Naive thymus-derived CD4-positive, alpha-beta T cell (primary cell): ENCODE data around the gene DBF4. TPM values are rescaled to one million over a fixed set of nuclear protein-coding genes. Genes with fewer than 3 reads are reported as not detected.
"Not testable (repeated sequence)": the region's sequence is repeated elsewhere in the genome, so short reads cannot be mapped to it uniquely, and the experiment has no call there.

Experiments used
- ATAC-seq: fragments of 150-1000 bp; cut with Tn5 transposase; 2 replicates; pipeline ENCODE4 v1.10.0; 2021; ENCODE audit warnings: mild to moderate bottlenecking, moderate library complexity
- CTCF ChIA-PET: fragments of 350-600 bp; sonication (Branson Sonifier 250); formaldehyde crosslinking; loops from one replicate; lab custom pipeline; 2021; ENCODE audit warnings: antibody characterized with exemption; lab: Charles Lee
- POLR2A ChIA-PET: fragments of 350-600 bp; sonication (Branson Sonifier 250); formaldehyde crosslinking; loops from one replicate; lab custom pipeline; 2021; ENCODE audit warnings: antibody characterized with exemption, inconsistent platforms; lab: Charles Lee
- DNase-seq, 9 donors: peaks; one replicate each; pipeline versions ENCODE4 v3.0.0 to v3.0.0-alpha.2; 2020 to 2022; ENCODE audit warnings: mixed read lengths in 1 of 9
- H3K27ac ChIP-seq: one replicate; pipeline ENCODE4 v1.7.0; 2013; ENCODE audit warnings: mild to moderate bottlenecking, low read depth, low read length, moderate library complexity
- H3K27me3 ChIP-seq, 2 donors: one replicate each; pipeline ENCODE4 v1.7.0; 2013; ENCODE audit warnings: low read length in 2 of 2, mild to moderate bottlenecking in 2 of 2, moderate library complexity in 2 of 2; ENCODE audit not compliant: control insufficient read depth in 2 of 2, insufficient read depth in 2 of 2
- H3K36me3 ChIP-seq, 3 experiments: 1 replicate in 2 of 3; 2 replicates in 1 of 3; pipeline ENCODE4 v1.7.0; 2013; ENCODE audit warnings: low read length in 3 of 3, mild to moderate bottlenecking in 3 of 3, moderate library complexity in 1 of 3; ENCODE audit not compliant: insufficient read depth in 3 of 3, control insufficient read depth in 2 of 3
- H3K4me1 ChIP-seq, 2 donors: one replicate each; pipeline ENCODE4 v1.7.0; 2013; ENCODE audit warnings: low read length in 2 of 2, mild to moderate bottlenecking in 2 of 2, moderate library complexity in 1 of 2; ENCODE audit not compliant: control insufficient read depth in 2 of 2, insufficient read depth in 2 of 2
- H3K4me3 ChIP-seq: 2 replicates; pipeline ENCODE4 v1.7.0; 2013; ENCODE audit warnings: mild to moderate bottlenecking, low read length
- H3K9me3 ChIP-seq, 3 experiments: 1 replicate in 2 of 3; 2 replicates in 1 of 3; pipeline ENCODE4 v1.7.0; 2013; ENCODE audit warnings: low read length in 3 of 3; ENCODE audit not compliant: control insufficient read depth in 2 of 3
- H3K27ac Mint-ChIP-seq, 9 donors: one replicate each; pipeline ENCODE4 v1.8.0; 2020 to 2022; ENCODE audit warnings: mixed read lengths in 9 of 9, mild to moderate bottlenecking in 8 of 9, moderate library complexity in 5 of 9, inconsistent platforms in 2 of 9
- H3K27me3 Mint-ChIP-seq, 5 donors: one replicate each; pipeline ENCODE4 v1.8.0; 2021 to 2022; ENCODE audit warnings: mixed read lengths in 5 of 5, mild to moderate bottlenecking in 1 of 5
- H3K36me3 Mint-ChIP-seq, 5 donors: one replicate each; pipeline ENCODE4 v1.8.0; 2020 to 2022; ENCODE audit warnings: mixed read lengths in 5 of 5, mild to moderate bottlenecking in 3 of 5, inconsistent platforms in 1 of 5
- H3K4me1 Mint-ChIP-seq, 7 donors: one replicate each; pipeline ENCODE4 v1.8.0; 2020 to 2022; ENCODE audit warnings: mixed read lengths in 7 of 7, mild to moderate bottlenecking in 3 of 7, inconsistent platforms in 1 of 7
- H3K4me3 Mint-ChIP-seq, 10 donors: one replicate each; pipeline ENCODE4 v1.8.0; 2020 to 2022; ENCODE audit warnings: mild to moderate bottlenecking in 10 of 10, mixed read lengths in 10 of 10, moderate library complexity in 6 of 10, inconsistent platforms in 2 of 10
- H3K9me3 Mint-ChIP-seq, 11 donors: one replicate each; pipeline ENCODE4 v1.8.0; 2020 to 2022; ENCODE audit warnings: mixed read lengths in 11 of 11, mild to moderate bottlenecking in 4 of 11, inconsistent platforms in 1 of 11, moderate library complexity in 1 of 11
- intact Hi-C, 2 donors: fragments of 100-400 bp; cut with micrococcal nuclease; formaldehyde crosslinking; loops; one replicate each; pipeline ENCODE4 v1.15.1; 2023
- polyA plus RNA-seq, 2 donors: library from polyadenylated mRNA; unstranded; fragments of 300-500 nt; fragmentation: Illumina TruSeq; gene quantifications; one replicate each; pipeline ENCODE4 v1.2.3, GENCODE V29; 2021
- total RNA-seq, 6 experiments: library from RNA in 5 of 6; stranded (reverse) in 5 of 6; gene quantifications; 1 replicate in 5 of 6; 2 replicates in 1 of 6; pipeline ENCODE4 v1.2.3 and lab custom pipeline; 2021 to 2026

DBF4 gene
- total and polyA plus RNA-seq, 7 experiments from 2014 or later, result 21.2 to 46.5 (median 32.5) TPM

GRCh38 chr7:87934699-87935383, 58.5 kb downstream of the DBF4 start:
- DNase-seq (peak in 6 of 9 donors; percentile 4 to 25 (median 16)), ATAC-seq (no peak)
- CTCF ChIA-PET, result no interaction called here
- H3K4me1 ChIP-seq, result peaks cover 4 to 6% of the 10 kb centered on the region in 2 donors
- POLR2A ChIA-PET, result interaction anchor here (0.7 to 1.2 kb wide), 3 partner anchors 38 to 60 kb away, joined by 3 to 4 read pairs (median 3); partner anchors contain the start of genes DBF4 and SLC25A40
- H3K27ac ChIP-seq, result no peak overlapping the region
- peak overlapping the region in 6 of 9 donors; percentile 32 to 77 (median 48) for H3K27ac Mint-ChIP-seq
- peak overlapping the region; percentile 80 for H3K4me3 ChIP-seq
- peak overlapping the region; percentile 84 to 93 (median 91) for H3K4me3 Mint-ChIP-seq
- H3K36me3 ChIP-seq, result no peaks in the 10 kb centered on the region
- H3K4me1 Mint-ChIP-seq, result peaks cover 0 to 21% (median 12%) of the 10 kb centered on the region in 7 donors
- peaks cover 0 to 50% (median 4%) of the 10 kb centered on the region in 5 donors for H3K27me3 Mint-ChIP-seq
- intact Hi-C loops, result loop anchor here (1.0 to 5.0 kb wide), 7 partner anchors 59 to 783 kb away; partner anchors contain the start of genes DBF4 (in 2 of the 2), SLC25A40 (in 2 of the 2), CROT (in 1 of the 2) and DMTF1 (in 1 of the 2)
- peaks cover 0 to 8% (median 5%) of the 10 kb centered on the region in 5 donors for H3K36me3 Mint-ChIP-seq
- no peaks in the 10 kb centered on the region for H3K27me3 ChIP-seq
- H3K9me3 ChIP-seq, result no peaks in the 10 kb centered on the region
- no peaks in the 10 kb centered on the region for H3K9me3 Mint-ChIP-seq

GRCh38 chr7:87935384-87935706, 59.1 kb downstream of the DBF4 start:
- Histone ChIP-seq H3K9me3 (no peaks in the 10 kb centered on the region), H3K27me3 (no peaks in the 10 kb centered on the region), H3K36me3 (no peaks in the 10 kb centered on the region), H3K27ac (no peak overlapping the region), H3K4me3 (peak overlapping the region; percentile 80), H3K4me1 (peaks cover 4 to 6% of the 10 kb centered on the region in 2 donors)
- Mint-ChIP-seq H3K4me3 (peak overlapping the region; percentile 70 to 93 (median 90)), H3K27me3 (peaks cover 0 to 46% (median 4%) of the 10 kb centered on the region in 5 donors), H3K27ac (no peak overlapping the region), H3K4me1 (peaks cover 0 to 21% (median 12%) of the 10 kb centered on the region in 7 donors), H3K36me3 (peaks cover 0 to 8% (median 5%) of the 10 kb centered on the region in 5 donors), H3K9me3 (no peaks in the 10 kb centered on the region)
- ATAC-seq, result no peak
- CTCF ChIA-PET, result no interaction called here
- DNase-seq, result no peak
- intact Hi-C loops, result loop anchor here in 1 of 2 donors (2.0 kb wide), 2 partner anchors 307 to 591 kb away; partner anchors contain the start of genes CROT and RUNDC3B
- POLR2A ChIA-PET, result interaction anchor here (0.7 to 1.0 kb wide), 2 partner anchors 38 to 59 kb away, joined by 3 to 4 read pairs; partner anchors contain the start of genes DBF4 and SLC25A40

- Mint-ChIP-seq H3K27me3 (peaks cover 0 to 5% (median 4%) of the 10 kb centered on the region in 5 donors), H3K27ac (no peak overlapping the region), H3K9me3 (peaks cover 0 to 1% (median 0%) of the 10 kb centered on the region in 11 donors), H3K36me3 (peaks cover 0 to 11% (median 5%) of the 10 kb centered on the region in 5 donors), H3K4me1 (no peaks in the 10 kb centered on the region), H3K4me3 (no peak overlapping the region)
- POLR2A ChIA-PET, result no interaction called here
- no peaks in the 10 kb centered on the region for H3K27me3 ChIP-seq
- CTCF ChIA-PET, result no interaction called here
- H3K4me1 ChIP-seq, result no peaks in the 10 kb centered on the region
- DNase-seq (no peak), ATAC-seq (no peak)
- H3K36me3 ChIP-seq, result no peaks in the 10 kb centered on the region
- H3K4me3 ChIP-seq, result no peak overlapping the region
- H3K9me3 ChIP-seq, result no peaks in the 10 kb centered on the region
- H3K27ac ChIP-seq, result no peak overlapping the region
- intact Hi-C loops, result no loop called here
Observed at GRCh38 chr7:87941138-87941537, 64.8 kb downstream of the DBF4 start.

- H3K27ac ChIP-seq, result no peak overlapping the region
- no peaks in the 10 kb centered on the region for H3K9me3 ChIP-seq
- ChIA-PET POLR2A (no interaction called here), CTCF (no interaction called here)
- H3K4me1 ChIP-seq, result no peaks in the 10 kb centered on the region
- H3K4me3 ChIP-seq, result no peak overlapping the region
- Mint-ChIP-seq H3K4me1 (no peaks in the 10 kb centered on the region), H3K27ac (peak overlapping the region in 1 of 9 donors; percentile 44), H3K4me3 (no peak overlapping the region), H3K36me3 (peaks cover 0 to 12% (median 0%) of the 10 kb centered on the region in 5 donors), H3K9me3 (peaks cover 0 to 1% (median 0%) of the 10 kb centered on the region in 11 donors), H3K27me3 (no peaks in the 10 kb centered on the region)
- intact Hi-C loops, result no loop called here
- ATAC-seq (no peak), DNase-seq (no peak)
- H3K36me3 ChIP-seq, result no peaks in the 10 kb centered on the region
- no peaks in the 10 kb centered on the region for H3K27me3 ChIP-seq
Observed at GRCh38 chr7:87944547-87944946, 68.3 kb downstream of the DBF4 start.

- H3K27ac Mint-ChIP-seq, H3K4me3 Mint-ChIP-seq, H3K27ac ChIP-seq, H3K9me3 Mint-ChIP-seq, H3K36me3 ChIP-seq, DNase-seq, H3K9me3 ChIP-seq, H3K27me3 ChIP-seq, ATAC-seq, POLR2A ChIA-PET, H3K4me3 ChIP-seq, H3K4me1 ChIP-seq, intact Hi-C loops, CTCF ChIA-PET, H3K27me3 Mint-ChIP-seq, H3K4me1 Mint-ChIP-seq: not testable (repeated sequence)
- H3K36me3 Mint-ChIP-seq, result peaks cover 0 to 12% (median 0%) of the 10 kb centered on the region in 5 donors
Observed at GRCh38 chr7:87945926-87946325, 69.6 kb downstream of the DBF4 start.

GRCh38 chr7:87948371-87948770, 72.1 kb downstream of the DBF4 start:
- no peak overlapping the region for H3K4me3 ChIP-seq
- H3K27me3 Mint-ChIP-seq, result no peaks in the 10 kb centered on the region
- H3K27ac Mint-ChIP-seq, result no peak overlapping the region
- no peak overlapping the region for H3K4me3 Mint-ChIP-seq
- H3K9me3 Mint-ChIP-seq, result peaks cover 0 to 2% (median 0%) of the 10 kb centered on the region in 11 donors
- H3K36me3 ChIP-seq, result no peaks in the 10 kb centered on the region
- no peaks in the 10 kb centered on the region for H3K9me3 ChIP-seq
- ChIA-PET CTCF (no interaction called here), POLR2A (no interaction called here)
- H3K27ac ChIP-seq, result no peak overlapping the region
- ATAC-seq (no peak), DNase-seq (no peak)
- H3K36me3 Mint-ChIP-seq, result peaks cover 0 to 9% (median 0%) of the 10 kb centered on the region in 5 donors
- no peaks in the 10 kb centered on the region for H3K27me3 ChIP-seq
- H3K4me1 ChIP-seq, result no peaks in the 10 kb centered on the region
- H3K4me1 Mint-ChIP-seq, result no peaks in the 10 kb centered on the region
- intact Hi-C loops, result no loop called here
